B cell (primary cell): ENCODE results near the gene CRYBA2.

Experiments used
- EZH2 ChIP-seq: IDR thresholded peaks from 2 replicates; pipeline ENCODE4 v1.6.1; 2012; ENCODE audit warnings: borderline replicate concordance, low read depth, mild to moderate bottlenecking, moderate library complexity, low read length; ENCODE audit not compliant: insufficient read depth, poor library complexity, severe bottlenecking
- TF ChIP-seq, protein P1 (sequence below): fragments of 200-600 bp; IDR thresholded peaks from one replicate; pipeline ENCODE4 v1.8.0; 2022; ENCODE audit warnings: antibody characterized with exemption, mild to moderate bottlenecking

DNA sequence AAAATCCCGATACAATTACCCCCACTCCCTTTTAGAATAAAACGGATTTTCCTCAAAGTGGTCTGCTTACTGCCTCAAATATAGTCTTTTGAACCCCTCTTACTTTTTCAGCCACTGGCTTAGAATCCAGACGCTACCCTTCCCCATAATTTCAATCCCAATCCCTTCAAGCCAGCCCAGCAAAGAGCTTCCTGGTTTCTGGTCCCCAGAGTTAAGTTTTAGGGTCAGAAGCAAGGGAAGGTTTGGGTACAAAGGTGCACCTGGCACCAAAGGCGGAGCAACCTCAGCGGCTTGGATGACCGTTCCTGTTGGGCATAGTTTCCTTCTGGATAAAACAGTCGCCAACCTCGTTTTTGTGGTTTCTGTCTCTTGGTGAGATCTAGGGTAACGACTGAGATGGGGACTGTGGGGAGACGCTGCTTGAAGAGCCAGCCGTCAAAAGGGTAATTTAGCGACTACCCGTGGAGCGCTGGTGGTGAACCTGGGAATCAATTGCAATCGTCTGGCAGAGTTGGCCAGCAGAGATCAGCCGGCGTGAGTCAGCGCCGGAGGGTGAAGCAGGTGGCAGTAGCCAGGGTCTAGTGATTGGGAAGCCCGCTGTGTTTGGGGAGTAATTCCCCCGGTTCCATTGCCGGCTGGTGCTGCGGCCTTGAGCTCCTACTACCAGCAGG, 9.8 kb downstream of the CRYBA2 start:
- TF ChIP-seq, protein P1, sequence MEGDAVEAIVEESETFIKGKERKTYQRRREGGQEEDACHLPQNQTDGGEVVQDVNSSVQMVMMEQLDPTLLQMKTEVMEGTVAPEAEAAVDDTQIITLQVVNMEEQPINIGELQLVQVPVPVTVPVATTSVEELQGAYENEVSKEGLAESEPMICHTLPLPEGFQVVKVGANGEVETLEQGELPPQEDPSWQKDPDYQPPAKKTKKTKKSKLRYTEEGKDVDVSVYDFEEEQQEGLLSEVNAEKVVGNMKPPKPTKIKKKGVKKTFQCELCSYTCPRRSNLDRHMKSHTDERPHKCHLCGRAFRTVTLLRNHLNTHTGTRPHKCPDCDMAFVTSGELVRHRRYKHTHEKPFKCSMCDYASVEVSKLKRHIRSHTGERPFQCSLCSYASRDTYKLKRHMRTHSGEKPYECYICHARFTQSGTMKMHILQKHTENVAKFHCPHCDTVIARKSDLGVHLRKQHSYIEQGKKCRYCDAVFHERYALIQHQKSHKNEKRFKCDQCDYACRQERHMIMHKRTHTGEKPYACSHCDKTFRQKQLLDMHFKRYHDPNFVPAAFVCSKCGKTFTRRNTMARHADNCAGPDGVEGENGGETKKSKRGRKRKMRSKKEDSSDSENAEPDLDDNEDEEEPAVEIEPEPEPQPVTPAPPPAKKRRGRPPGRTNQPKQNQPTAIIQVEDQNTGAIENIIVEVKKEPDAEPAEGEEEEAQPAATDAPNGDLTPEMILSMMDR, result no peak
- no peak for TF ChIP-seq EZH2
